ENCODE measurements around the gene WDR64. TPM values are rescaled to one million over a fixed set of nuclear protein-coding genes. Genes with fewer than 3 reads are reported as not detected.

Gene WDR64
- total and polyA plus RNA-seq, 2 donors (not counting 3 experiments of a cell fraction or from before 2014, with no cell fraction given) = not detected

- Histone ChIP-seq H3K36me3 (ENCODE audit: control insufficient read depth in 2 of 2, extremely low read depth in 1 of 2, insufficient read depth in 2 of 2, low read length in 2 of 2) (no peaks in the 10 kb centered on the region), H2AFZ (ENCODE audit: low read depth, low read length) (no peak overlapping the region), H3K9ac (replicated peaks; ENCODE audit: extremely low read depth, insufficient read depth, low read length) (no peak overlapping the region), H3K4me3 (replicated peaks in 1 of 3; ENCODE audit: insufficient read depth in 1 of 3, low read depth in 1 of 3, low read length in 3 of 3) (no peak overlapping the region), H3K4me1 (ENCODE audit: control insufficient read depth, extremely low read depth, insufficient read depth, low read length) (no peaks in the 10 kb centered on the region), H3K9me3 (replicated peaks; ENCODE audit: control insufficient read depth, insufficient read depth, low read length) (no peaks in the 10 kb centered on the region), H3K27ac (ENCODE audit: insufficient read depth, low read depth, low read length) (no peak overlapping the region), H3K9me1 (replicated peaks; ENCODE audit: control insufficient read depth, extremely low read depth, insufficient read depth, low read length) (no peaks in the 10 kb centered on the region), H4K20me1 (replicated peaks; ENCODE audit: control insufficient read depth, extremely low read depth, insufficient read depth, low read length) (no peaks in the 10 kb centered on the region), H3K27me3 (ENCODE audit: control insufficient read depth in 2 of 2, insufficient read depth in 2 of 2, low read length in 2 of 2) (no peaks in the 10 kb centered on the region), H3K4me2 (ENCODE audit: insufficient read depth, low read length) (no peak overlapping the region), H3K79me2 (ENCODE audit: control insufficient read depth, insufficient read depth, low read length) (no peaks in the 10 kb centered on the region)
- FAIRE-seq = no peak
- TF ChIP-seq POLR2AphosphoS5 (IDR thresholded peaks at IDR 0.05; ENCODE audit: insufficient read depth, low read depth, low read length) = no peak
- no peak for TF ChIP-seq JUN (IDR thresholded peaks at IDR 0.05; ENCODE audit: borderline replicate concordance, insufficient read depth, insufficient read length, low read depth)
- TF ChIP-seq EZH2 (IDR thresholded peaks at IDR 0.05; ENCODE audit: borderline replicate concordance, low read depth, low read length, severe bottlenecking) = no peak
- TF ChIP-seq POLR2A (IDR thresholded peaks at IDR 0.05; ENCODE audit: low read depth, low read length) = no peak
- no peak for TF ChIP-seq CTCF (IDR thresholded peaks at IDR 0.05; ENCODE audit: extremely low read depth in 1 of 2, insufficient read depth in 1 of 2, low read depth in 1 of 2, low read length in 2 of 2)
- TF ChIP-seq MAX (IDR thresholded peaks at IDR 0.05; ENCODE audit: insufficient read depth, insufficient read length) = no peak
- TF ChIP-seq FOS (IDR thresholded peaks at IDR 0.05; ENCODE audit: borderline replicate concordance, insufficient read depth, low read length) = no peak
- TF ChIP-seq MYC (IDR thresholded peaks at IDR 0.05; ENCODE audit: low read depth, low read length) = no peak
- TF ChIP-seq GATA2 (IDR thresholded peaks at IDR 0.05; ENCODE audit: insufficient read depth, insufficient read length, low read depth, low read length) = no peak
- intact Hi-C loops (cut with micrococcal nuclease) = no loop called here
- dilution Hi-C loops (cut with MboI; ENCODE audit: extremely low pct_ligation_motif_present, low sequenced_read_pairs) = no loop called here
- BruUV-seq (replicated peaks) = no TSS peak
- ChIA-PET POLR2A (no interaction called here), CTCF (no interaction called here)
- DNase-seq (ENCODE audit: low read depth, low spot score) = no peak
These were observed 46.1 kb downstream of the WDR64 start for GRCh38 chr1:241698177-241698576.

Measured in endothelial cell of umbilical vein (primary cell).